ENCODE data around the gene BCAS3.
"Not testable (repeated sequence)": the region's sequence is repeated elsewhere in the genome, so short reads cannot be mapped to it uniquely, and the experiment has no call there.

The BCAS3 gene

GRCh38 chr17:61359513-61359912, 681.9 kb downstream of the BCAS3 start:
- DNase-seq, result not testable (repeated sequence)

DNA sequence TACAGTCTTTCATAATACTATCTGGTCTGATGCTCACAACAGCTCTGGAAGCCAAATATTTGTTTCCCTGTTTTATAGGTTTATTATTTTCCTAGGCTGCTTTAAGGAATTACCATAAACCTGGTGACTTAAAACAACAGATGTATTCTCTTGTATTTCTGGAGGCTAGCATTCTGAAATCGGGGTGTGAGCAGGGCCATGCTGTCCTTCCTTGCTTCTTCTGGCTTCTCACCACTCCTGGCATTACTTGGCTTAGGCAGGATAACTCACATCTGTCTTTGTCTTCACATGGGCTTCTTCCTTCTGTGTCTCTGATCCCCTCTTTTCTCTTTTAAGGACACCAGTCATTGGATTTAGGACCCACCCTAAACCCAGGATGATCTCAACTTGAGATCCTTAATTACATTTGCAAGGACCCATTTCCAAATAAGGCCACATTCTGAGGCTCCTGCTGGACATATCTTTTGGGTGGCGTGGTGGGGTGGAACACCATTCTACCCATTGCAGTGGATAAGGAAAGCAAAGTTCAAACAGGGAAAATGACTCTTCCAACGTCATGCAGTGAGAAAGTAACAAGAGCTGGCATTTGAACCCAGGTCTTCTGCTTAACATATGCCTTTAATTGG, 682.8 kb downstream of the BCAS3 start:
- DNase-seq, result no peak

DNA sequence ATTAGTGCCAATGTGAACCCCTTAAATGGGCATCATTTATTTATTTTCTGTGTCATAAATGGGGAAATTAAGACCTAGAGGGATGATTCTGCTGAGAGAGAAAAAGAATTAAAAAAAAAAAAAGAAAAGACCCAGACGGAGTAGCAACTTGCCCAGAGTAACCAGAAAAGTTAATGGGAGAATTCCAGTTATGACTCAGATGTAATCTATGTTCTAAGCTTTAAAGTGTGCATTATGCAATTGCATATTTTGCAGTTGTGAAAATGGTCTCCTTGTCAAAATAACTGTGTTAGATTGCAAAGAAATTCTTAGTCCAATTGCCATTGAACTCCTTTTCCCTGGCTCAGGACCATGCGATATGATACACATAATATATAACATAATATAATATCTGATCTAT, 683.4 kb downstream of the BCAS3 start:
- no peak for DNase-seq

DNA sequence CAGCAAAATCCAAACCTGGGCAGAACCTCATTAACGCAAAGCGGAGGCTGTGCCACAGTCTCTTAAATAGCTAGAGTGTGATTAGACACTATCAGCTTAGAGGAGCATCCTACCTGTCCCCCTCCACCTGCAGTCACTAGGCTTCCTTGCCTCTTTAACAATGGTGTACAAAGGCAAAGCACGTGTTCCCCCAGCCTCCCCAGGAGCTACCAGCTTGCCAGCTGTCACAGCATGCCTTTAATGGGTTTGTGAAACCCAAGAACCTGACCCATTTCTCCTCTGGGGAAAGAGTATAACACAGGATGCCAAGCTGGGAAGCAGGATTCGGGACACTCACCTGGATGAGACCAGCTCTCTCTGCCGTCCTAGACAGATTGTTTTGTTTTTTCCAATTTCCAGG, 684.7 kb downstream of the BCAS3 start:
- no peak for DNase-seq

GRCh38 chr17:61362852-61363600, 685.4 kb downstream of the BCAS3 start:
- no peak for DNase-seq

DNA sequence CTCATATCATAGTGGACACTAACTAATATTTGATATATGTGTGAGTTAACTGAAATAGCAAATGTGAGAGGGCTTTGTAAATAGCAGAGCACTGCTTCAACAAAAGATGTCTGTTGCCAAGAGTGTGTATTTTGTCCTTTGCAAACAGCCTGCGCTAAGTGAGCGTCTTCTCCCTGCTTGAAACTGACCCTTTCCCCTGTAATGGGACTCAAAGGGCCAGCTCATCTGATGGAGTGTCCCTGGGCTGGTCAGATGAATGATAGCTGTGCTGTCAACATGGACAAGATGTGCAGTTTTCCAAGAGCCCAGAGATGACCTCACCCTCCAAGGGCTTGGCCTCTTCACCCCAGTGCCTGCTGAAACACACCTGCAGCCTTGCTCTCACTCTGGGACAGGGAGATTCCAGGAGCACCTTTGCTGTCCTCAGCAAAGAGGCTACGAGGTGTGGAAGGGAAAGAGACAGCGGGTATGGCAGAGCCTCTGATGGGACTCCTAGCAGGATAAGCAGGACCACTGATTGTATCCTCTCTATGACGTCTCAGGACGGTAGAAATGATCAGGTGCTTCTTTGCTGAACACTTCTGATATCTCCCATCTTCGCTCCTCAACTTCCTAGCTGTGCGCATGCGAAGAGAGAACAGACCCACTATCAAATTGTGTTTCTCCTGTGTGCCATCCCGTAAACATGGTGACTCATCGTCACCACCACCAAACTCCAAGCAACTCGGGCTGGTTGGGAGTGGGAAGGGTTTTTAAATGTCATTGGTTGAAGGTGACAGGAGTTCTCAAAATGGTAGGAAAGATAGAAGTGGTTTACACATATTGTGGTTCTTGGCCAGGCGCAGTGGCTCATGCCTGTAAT, 686.2 kb downstream of the BCAS3 start:
- DNase-seq, result no peak

DNA sequence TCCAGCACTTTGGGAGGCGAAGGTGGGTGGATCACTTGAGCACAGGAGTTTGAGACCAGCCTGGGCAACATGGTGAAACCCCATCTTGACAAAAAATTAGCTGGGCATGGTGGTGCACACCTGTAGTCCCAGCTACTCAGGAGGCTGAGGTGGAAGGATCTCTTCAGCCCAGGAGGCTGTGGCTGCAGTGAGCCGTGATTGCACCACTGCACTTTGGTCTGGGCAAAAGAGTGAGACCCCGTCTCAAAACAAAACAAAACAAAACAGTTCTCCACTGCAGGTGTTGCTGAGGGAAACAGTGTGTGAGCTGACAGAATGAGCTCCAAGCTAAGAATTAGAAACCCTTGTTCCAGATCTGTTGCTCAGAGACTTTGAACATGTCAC, 686.8 kb downstream of the BCAS3 start:
- no peak for DNase-seq

- no peak for DNase-seq
Observed at GRCh38 chr17:61366076-61366714, 688.5 kb downstream of the BCAS3 start.

DNA sequence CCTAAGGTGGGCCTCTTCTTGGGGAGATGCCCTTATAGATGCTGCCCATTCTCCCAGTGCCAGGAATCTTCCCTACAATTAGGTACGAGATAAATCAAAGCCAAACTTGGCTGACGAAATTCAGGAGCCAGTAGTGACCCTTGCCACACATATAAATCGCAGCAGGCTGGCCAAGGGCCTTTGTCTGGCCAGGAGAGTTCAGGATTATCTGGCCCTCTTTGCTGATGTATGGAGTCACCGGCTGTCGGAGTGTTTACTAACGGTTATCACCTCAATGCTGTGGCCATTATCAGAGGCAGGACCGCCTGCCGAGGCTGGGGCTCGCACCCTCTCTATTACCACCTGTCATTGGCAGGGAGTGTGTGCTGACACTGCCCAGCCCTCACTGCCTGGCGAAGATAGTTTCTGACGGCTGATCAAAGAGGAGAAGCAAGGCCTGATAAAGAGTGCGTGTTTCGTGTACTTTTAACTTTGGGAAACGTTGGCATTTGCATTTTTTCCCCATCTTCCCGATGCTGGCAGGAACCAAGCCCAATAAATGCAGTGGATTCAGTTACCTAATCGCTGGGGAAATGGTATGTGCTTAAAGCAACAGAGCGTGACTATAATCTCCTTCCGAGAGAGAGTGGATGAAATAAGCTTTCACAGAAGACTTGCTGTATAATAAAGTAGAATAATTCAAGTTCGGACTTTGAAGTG, 689.2 kb downstream of the BCAS3 start:
- DNase-seq, result no peak

- DNase-seq, result no peak
Observed at GRCh38 chr17:61368049-61368831, 690.6 kb downstream of the BCAS3 start.

DNA sequence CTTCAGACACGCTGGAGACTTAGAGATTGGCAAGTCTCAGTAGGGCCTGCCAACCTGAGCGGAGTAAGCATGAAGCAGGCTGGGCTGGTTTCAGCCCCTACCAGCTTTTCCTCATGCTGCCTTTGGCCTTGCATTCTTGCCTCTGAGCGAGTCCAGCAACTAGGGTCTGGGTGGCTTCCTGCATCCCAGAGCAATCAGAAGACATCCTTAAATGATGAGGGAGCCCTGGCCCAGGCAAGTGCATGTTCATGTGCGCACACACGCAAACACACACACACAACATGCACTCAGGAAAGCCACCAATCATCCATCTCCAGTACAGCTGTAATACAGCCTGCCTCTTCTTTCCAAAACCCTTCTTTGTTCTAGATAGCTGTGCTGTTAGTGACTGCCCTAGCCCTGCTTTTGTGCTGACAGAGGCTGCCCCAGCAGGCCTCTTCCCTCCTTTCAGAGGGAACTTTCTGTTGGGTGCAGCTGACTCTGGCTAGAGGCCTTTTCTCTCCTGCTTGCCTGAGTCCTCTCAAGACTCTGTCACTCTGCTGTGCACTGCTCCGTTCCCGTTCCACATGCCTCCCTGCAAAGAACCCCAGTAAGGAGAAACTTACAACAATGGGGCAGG, 691.3 kb downstream of the BCAS3 start:
- no peak for DNase-seq

GRCh38 chr17:61369751-61370150, 692.1 kb downstream of the BCAS3 start:
- no peak for DNase-seq

- no peak for DNase-seq
Observed at GRCh38 chr17:61371179-61371578, 693.5 kb downstream of the BCAS3 start.

DNA sequence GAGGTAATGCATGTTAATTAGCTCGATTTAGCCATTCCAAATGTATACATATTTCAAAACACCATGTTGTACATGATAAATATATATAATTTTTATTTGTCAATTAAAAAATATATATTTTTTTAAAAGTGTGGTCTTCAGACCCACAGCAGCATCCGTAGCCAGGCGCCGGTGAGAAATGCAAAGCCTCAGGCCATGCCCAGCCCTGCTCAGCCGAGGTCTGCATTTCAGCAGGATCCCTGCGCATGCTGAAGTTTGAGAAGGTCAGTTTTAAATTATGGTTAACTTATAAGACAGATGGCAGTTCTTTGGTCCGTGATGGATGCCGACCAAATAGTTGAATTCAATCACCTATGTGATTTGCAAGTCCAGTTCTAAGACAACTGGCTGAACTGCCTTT, 694.0 kb downstream of the BCAS3 start:
- DNase-seq, result no peak

GRCh38 chr17:61372436-61372835, 694.8 kb downstream of the BCAS3 start:
- no peak for DNase-seq

GRCh38 chr17:61376931-61377838, 699.5 kb downstream of the BCAS3 start:
- DNase-seq, result no peak

GRCh38 chr17:61378658-61379456, 701.2 kb downstream of the BCAS3 start:
- DNase-seq, result no peak

GRCh38 chr17:61379457-61380216, 702.0 kb downstream of the BCAS3 start:
- no peak for DNase-seq

All from activated CD4-positive, alpha-beta T cell treated with anti-CD3 and anti-CD28 coated beads, Interleukin-2, amount 50 U/mL, for 16 hours (primary cell).